KMS-11 (cell line): ENCODE results near the gene DENND6A.
"Not testable (repeated sequence)": the region's sequence is repeated elsewhere in the genome, so short reads cannot be mapped to it uniquely, and the experiment has no call there.

ENCODE experiments used
- H2AFZ ChIP-seq: fragments of 200-600 bp; sonication (generic); 2 replicates; pipeline ENCODE4 v1.6.1; 2016; ENCODE audit warnings: antibody characterized with exemption, mixed run types, low read depth
- H3K27ac ChIP-seq: fragments of 200-600 bp; sonication (generic); 2 replicates; pipeline ENCODE4 v1.6.1; 2016; ENCODE audit warnings: mild to moderate bottlenecking, mixed run types
- H3K27me3 ChIP-seq: fragments of 200-600 bp; sonication (generic); 2 replicates; pipeline ENCODE4 v1.6.1; 2017; ENCODE audit warnings: mild to moderate bottlenecking, low read depth, mixed run types, moderate library complexity; ENCODE audit not compliant: insufficient read depth
- H3K36me3 ChIP-seq: fragments of 200-600 bp; sonication (generic); 2 replicates; pipeline ENCODE4 v1.6.1; 2017; ENCODE audit warnings: mild to moderate bottlenecking, mixed run types; ENCODE audit not compliant: insufficient read depth
- H3K4me1 ChIP-seq: fragments of 200-600 bp; sonication (generic); 2 replicates; pipeline ENCODE4 v1.6.1; 2016; ENCODE audit warnings: mild to moderate bottlenecking, low read depth, mixed run types; ENCODE audit not compliant: poor library complexity, severe bottlenecking
- H3K4me2 ChIP-seq: fragments of 200-600 bp; sonication (generic); 2 replicates; pipeline ENCODE4 v1.7.0; 2016; ENCODE audit warnings: mild to moderate bottlenecking, mixed run types
- H3K4me3 ChIP-seq: fragments of 200-600 bp; sonication (generic); IDR thresholded peaks from 2 replicates; pipeline ENCODE4 v1.6.1; 2017; ENCODE audit warnings: low read depth, low read length, mixed read lengths; ENCODE audit not compliant: insufficient read depth
- H3K79me2 ChIP-seq: fragments of 200-600 bp; sonication (generic); 2 replicates; pipeline ENCODE4 v1.6.1; 2016; ENCODE audit warnings: low read depth, mixed run types; ENCODE audit not compliant: insufficient read depth
- H3K9ac ChIP-seq: fragments of 200-600 bp; sonication (generic); 2 replicates; pipeline ENCODE4 v1.6.1; 2016; ENCODE audit warnings: mild to moderate bottlenecking, mixed run types
- H4K20me1 ChIP-seq: fragments of 200-600 bp; sonication (generic); 2 replicates; pipeline ENCODE4 v1.6.1; 2016; ENCODE audit warnings: mild to moderate bottlenecking, mixed run types; ENCODE audit not compliant: insufficient read depth
- TF ChIP-seq, protein P1 (sequence below): fragments of 200-600 bp; sonication (generic); conservative IDR thresholded peaks from 2 replicates; pipeline ENCODE4 v1.6.1; 2017; ENCODE audit warnings: low read depth, mild to moderate bottlenecking, antibody characterized with exemption, low read length, moderate library complexity, mixed read lengths

Gene DENND6A

DNA sequence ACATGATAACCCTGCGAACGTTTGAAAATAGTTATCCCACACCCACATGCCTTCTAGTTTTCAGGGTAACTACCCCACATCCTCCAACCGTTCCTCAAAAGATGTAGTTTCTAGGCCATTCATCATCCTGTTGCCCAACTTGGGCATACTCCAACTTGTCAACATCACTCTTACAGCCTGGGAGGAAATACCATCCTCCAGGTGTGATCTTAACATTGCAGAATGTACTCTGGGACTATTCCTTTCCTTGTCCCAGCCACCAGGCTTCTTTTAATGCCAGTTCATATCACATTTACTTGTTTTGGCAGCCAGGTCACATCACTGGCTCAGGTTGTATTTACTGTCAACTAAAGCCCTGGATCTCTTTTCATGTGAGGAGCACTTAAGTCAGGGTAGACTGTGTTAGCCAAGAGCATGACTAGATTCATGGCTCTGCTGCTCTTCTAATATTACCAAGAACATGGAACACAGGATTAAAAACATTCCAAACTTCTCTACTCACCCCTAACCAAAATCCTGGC is 4.0 kb upstream of the DENND6A start:
- Histone ChIP-seq H4K20me1 (no peaks in the 10 kb centered on the region), H3K4me1 (peaks cover under 1% of the 10 kb centered on the region)

DNA sequence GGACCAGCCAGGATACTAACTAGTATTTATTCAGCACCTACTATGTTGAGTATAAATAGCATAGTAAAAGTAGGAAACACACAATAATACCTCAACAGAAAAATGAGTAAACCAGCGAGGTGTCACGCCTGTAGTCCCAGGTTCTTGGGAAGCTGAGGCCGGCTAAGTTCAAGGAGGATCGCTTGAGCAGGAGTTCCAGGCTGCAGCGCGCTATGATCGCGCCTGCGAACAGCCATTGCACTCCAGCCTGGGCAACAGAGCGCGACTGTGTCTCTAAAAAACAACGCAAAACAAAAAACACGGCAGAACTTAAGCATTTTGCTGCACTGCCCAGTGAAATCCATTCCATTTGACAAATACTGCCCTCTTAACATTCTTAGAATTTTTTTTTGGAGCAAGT is 1.3 kb upstream of the DENND6A start:
- H3K4me2 ChIP-seq = no peak overlapping the region
- no peak overlapping the region for H3K27ac ChIP-seq
- no peak overlapping the region for H2AFZ ChIP-seq
- no peaks in the 10 kb centered on the region for H4K20me1 ChIP-seq
- H3K4me1 ChIP-seq = peaks cover 22% of the 10 kb centered on the region
- no peaks in the 10 kb centered on the region for H3K27me3 ChIP-seq
- H3K9ac ChIP-seq = no peak overlapping the region
- TF ChIP-seq, protein P1, sequence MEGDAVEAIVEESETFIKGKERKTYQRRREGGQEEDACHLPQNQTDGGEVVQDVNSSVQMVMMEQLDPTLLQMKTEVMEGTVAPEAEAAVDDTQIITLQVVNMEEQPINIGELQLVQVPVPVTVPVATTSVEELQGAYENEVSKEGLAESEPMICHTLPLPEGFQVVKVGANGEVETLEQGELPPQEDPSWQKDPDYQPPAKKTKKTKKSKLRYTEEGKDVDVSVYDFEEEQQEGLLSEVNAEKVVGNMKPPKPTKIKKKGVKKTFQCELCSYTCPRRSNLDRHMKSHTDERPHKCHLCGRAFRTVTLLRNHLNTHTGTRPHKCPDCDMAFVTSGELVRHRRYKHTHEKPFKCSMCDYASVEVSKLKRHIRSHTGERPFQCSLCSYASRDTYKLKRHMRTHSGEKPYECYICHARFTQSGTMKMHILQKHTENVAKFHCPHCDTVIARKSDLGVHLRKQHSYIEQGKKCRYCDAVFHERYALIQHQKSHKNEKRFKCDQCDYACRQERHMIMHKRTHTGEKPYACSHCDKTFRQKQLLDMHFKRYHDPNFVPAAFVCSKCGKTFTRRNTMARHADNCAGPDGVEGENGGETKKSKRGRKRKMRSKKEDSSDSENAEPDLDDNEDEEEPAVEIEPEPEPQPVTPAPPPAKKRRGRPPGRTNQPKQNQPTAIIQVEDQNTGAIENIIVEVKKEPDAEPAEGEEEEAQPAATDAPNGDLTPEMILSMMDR = no peak
- no peaks in the 10 kb centered on the region for H3K36me3 ChIP-seq
- H3K79me2 ChIP-seq = peaks cover 27% of the 10 kb centered on the region
- no peak overlapping the region for H3K4me3 ChIP-seq

More for the DNA sequence above, 4.0 kb upstream of the DENND6A start:
- TF ChIP-seq, protein P1 = no peak
- no peaks in the 10 kb centered on the region for H3K36me3 ChIP-seq
- no peak overlapping the region for H3K4me3 ChIP-seq
- no peak overlapping the region for H3K9ac ChIP-seq
- no peak overlapping the region for H3K4me2 ChIP-seq
- no peaks in the 10 kb centered on the region for H3K27me3 ChIP-seq
- no peak overlapping the region for H2AFZ ChIP-seq
- H3K27ac ChIP-seq = no peak overlapping the region
- H3K79me2 ChIP-seq = peaks cover 5% of the 10 kb centered on the region; the same call in 1 of the 2 replicates

DNA sequence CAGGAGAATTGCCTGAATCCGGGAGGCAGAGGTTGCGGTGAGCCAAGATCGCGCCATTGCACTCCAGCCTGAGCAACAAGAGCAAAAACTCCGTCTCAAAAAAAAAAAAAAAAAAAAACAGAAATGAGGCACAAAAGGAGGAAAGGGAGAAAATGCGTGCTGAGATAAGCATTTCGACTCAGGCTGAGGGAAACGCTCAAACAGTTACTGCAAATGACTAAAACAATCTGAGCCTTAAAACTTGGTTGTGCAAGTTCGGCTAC is 813 bp downstream of the DENND6A start:
- Histone ChIP-seq H3K4me3 (peak overlapping the region; percentile 46), H3K9ac (peak overlapping the region; percentile 88; the same call in 1 of the 2 replicates), H3K79me2 (peaks cover 38% of the 10 kb centered on the region), H3K4me1 (peaks cover 39% of the 10 kb centered on the region), H3K4me2 (peak overlapping the region; percentile 54; the same call in 1 of the 2 replicates), H2AFZ (peak overlapping the region; percentile 73; the same call in 1 of the 2 replicates), H3K27ac (peak overlapping the region; percentile 74; the same call in 1 of the 2 replicates)
- not testable (repeated sequence) for H3K36me3 ChIP-seq, H4K20me1 ChIP-seq, H3K27me3 ChIP-seq

DNA sequence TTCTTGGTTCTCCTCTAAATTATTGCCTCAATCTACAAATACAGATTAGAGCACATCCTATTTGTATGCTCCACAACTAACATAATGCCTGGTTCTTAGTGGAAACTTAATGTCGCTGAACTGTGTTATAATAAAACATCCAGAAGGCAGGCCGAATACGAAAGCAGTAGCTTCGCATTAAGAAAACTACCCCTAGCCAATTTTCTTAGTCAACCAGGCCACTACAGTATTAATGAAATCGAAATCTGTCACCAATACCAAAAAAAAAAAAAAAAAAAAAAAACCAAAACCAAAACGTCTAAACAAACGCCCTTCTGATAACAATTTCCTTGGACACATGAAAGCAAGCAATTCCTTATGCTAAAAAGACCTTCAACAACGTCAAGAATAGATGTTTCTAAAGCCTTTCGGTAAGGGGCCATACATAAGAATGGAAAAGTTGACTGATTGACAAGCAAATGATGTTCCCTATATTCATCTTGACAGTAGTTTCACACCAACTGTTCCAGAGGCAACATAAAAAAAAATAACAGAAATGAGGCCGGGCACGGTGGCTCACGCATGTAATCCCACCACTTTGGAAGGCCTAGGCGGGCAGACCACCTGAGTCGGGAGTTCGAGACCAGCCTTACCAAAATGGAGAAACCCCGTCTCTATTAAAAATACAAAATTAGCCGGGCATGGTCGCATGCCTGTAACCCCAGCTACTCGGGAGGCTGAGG is 1.3 kb downstream of the DENND6A start:
- no peaks in the 10 kb centered on the region for H3K27me3 ChIP-seq
- no peaks in the 10 kb centered on the region for H4K20me1 ChIP-seq
- TF ChIP-seq, protein P1 = no peak
- H3K9ac ChIP-seq = peak overlapping the region; percentile 88; the same call in 1 of the 2 replicates
- H3K4me1 ChIP-seq = peaks cover 41% of the 10 kb centered on the region
- H3K27ac ChIP-seq = peak overlapping the region; percentile 74; the same call in 1 of the 2 replicates
- H3K79me2 ChIP-seq = peaks cover 43% of the 10 kb centered on the region
- peak overlapping the region; percentile 73; the same call in 1 of the 2 replicates for H2AFZ ChIP-seq
- H3K4me3 ChIP-seq = peak overlapping the region; percentile 46
- peak overlapping the region; percentile 54 for H3K4me2 ChIP-seq
- H3K36me3 ChIP-seq = no peaks in the 10 kb centered on the region
